ENCODE measurements around the gene CXCL8.

DNA sequence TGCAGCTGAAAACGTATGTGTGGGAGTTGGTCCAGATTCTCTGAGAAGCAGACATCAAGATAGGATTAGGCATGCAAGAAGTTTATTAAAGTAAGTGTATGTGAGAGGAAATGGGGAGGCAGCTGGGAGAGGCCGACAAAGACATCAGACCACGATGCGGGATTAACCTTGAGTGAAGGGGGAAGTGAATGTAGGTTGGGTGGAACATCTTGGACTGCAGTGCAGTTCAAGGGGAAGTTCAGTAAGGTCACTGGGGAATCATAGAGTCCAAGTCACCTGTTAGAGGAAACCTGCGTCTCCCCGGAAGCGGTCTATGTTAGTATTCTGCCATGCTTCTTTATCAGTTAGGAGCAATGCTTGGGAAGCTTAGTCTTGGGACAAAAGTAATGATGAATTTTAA lies 22.0 kb downstream of the CXCL8 start:
- TF ChIP-seq REST (IDR thresholded peaks at IDR 0.05; ENCODE audit: insufficient read depth in 1 of 2, low read depth in 2 of 2, low read length in 1 of 2) (no peak), CTCF (IDR thresholded peaks at IDR 0.05) (no peak)

Measured in Panc1 (cell line).